Stimulated activated naive B cell treated with anti-CD40 and anti-IgM and Interleukin-4, amounts not matched to agents 10 μg/mL and 1 μg/mL and 100 μg/mL, for 72 hours (primary cell): ENCODE data around the gene PGM2.

Experiments used
- ATAC-seq, 2 donors: fragments of 150-1000 bp; cut with Tn5 transposase; replicated peaks; 2 replicates each; pipeline ENCODE4 v1.10.0; 2021; ENCODE audit warnings: moderate library complexity in 1 of 2
- DNase-seq: peaks from one replicate; pipeline ENCODE4 v3.0.0; 2021
- H3K27ac Mint-ChIP-seq: one replicate; pipeline ENCODE4 v1.8.0; 2022; ENCODE audit warnings: mild to moderate bottlenecking, mixed read lengths
- H3K27me3 Mint-ChIP-seq, 2 donors: one replicate each; pipeline ENCODE4 v1.8.0; 2022; ENCODE audit warnings: mixed read lengths in 2 of 2
- H3K36me3 Mint-ChIP-seq, 2 donors: one replicate each; pipeline ENCODE4 v1.8.0; 2022; ENCODE audit warnings: mixed read lengths in 2 of 2, mild to moderate bottlenecking in 1 of 2
- H3K4me1 Mint-ChIP-seq, 2 donors: one replicate each; pipeline ENCODE4 v1.8.0; 2022; ENCODE audit warnings: mixed read lengths in 2 of 2, mild to moderate bottlenecking in 1 of 2
- H3K4me3 Mint-ChIP-seq, 2 donors: one replicate each; pipeline ENCODE4 v1.8.0; 2022; ENCODE audit warnings: mild to moderate bottlenecking in 2 of 2, mixed read lengths in 2 of 2, moderate library complexity in 1 of 2
- H3K9me3 Mint-ChIP-seq, 2 donors: one replicate each; pipeline ENCODE4 v1.8.0; 2022; ENCODE audit warnings: mixed read lengths in 2 of 2, mild to moderate bottlenecking in 1 of 2

The PGM2 gene

GRCh38 chr4:37908488-37909331 lies 82.2 kb downstream of the PGM2 start:
- DNase-seq (no peak), ATAC-seq (no peak)
- Mint-ChIP-seq H3K27ac (no peak overlapping the region), H3K4me3 (no peak overlapping the region), H3K9me3 (no peaks in the 10 kb centered on the region), H3K36me3 (peaks cover 7 to 29% of the 10 kb centered on the region in 2 donors), H3K27me3 (no peaks in the 10 kb centered on the region), H3K4me1 (peaks cover 21 to 42% of the 10 kb centered on the region in 2 donors)

DNA sequence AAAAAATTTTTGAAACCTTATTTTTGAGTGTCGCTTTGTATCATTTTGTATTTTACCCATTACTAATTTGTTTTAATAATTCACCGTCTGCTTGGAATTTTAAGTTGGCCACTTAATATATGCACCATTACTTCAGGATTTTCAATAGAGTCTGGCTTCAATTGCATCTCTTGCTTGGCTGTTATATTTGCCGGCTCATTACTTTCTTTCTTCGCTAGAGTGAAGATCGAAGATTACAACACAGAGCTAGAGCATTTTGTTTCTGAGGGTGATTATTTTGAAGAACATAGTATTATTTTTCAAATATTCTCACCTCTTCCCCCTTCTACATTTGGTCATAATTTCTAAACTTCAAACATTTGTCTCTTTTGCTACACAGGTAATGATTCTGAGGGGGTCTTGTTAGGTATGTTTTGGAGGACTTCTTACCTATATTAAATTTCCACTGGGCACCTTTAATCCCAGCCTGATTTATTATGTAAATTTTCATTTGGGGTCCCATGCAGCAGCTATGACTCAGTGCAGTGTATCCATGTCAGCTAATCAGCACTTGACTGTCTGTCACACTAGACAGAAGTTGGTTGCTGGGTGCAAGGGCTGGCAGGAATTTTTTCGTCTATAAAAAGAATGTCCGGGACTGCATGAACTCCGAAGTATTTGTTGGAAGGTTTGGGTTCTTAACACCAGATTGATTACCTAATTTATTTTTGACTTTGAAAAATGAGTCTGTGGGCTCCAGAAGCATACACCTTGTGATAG lies 83.0 kb downstream of the PGM2 start:
- no peak overlapping the region for H3K27ac Mint-ChIP-seq
- peaks cover 6 to 28% of the 10 kb centered on the region in 2 donors for H3K36me3 Mint-ChIP-seq
- peaks cover 21 to 42% of the 10 kb centered on the region in 2 donors for H3K4me1 Mint-ChIP-seq
- ATAC-seq (no peak), DNase-seq (no peak)
- no peaks in the 10 kb centered on the region for H3K9me3 Mint-ChIP-seq
- no peak overlapping the region for H3K4me3 Mint-ChIP-seq
- no peaks in the 10 kb centered on the region for H3K27me3 Mint-ChIP-seq

DNA sequence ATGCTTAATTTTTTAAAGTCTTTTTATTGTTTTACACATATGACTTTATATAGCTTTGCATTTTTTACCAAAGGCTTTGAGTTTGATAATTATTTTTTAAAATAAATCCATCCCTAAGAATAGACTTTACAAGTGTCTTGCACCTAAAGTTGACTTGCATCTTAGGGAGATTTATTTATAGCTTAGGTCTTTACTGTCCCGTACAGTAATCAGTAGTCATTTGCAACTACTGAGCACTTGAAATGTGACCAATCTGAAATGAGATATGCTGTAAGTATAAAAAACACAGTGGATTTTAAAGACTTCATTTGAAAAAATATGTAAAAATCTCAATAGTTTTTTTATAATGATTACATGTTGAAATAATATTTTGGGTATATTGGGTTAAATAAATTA lies 83.6 kb downstream of the PGM2 start:
- H3K4me1 Mint-ChIP-seq: peaks cover 21 to 42% of the 10 kb centered on the region in 2 donors
- DNase-seq: no peak
- peaks cover 6 to 28% of the 10 kb centered on the region in 2 donors for H3K36me3 Mint-ChIP-seq
- H3K27me3 Mint-ChIP-seq: no peaks in the 10 kb centered on the region
- no peaks in the 10 kb centered on the region for H3K9me3 Mint-ChIP-seq
- no peak overlapping the region for H3K27ac Mint-ChIP-seq
- no peak overlapping the region for H3K4me3 Mint-ChIP-seq
- ATAC-seq: no peak
